GDM1 (cell line): ENCODE results near the gene TNFRSF4.
"Not testable (repeated sequence)": the region's sequence is repeated elsewhere in the genome, so short reads cannot be mapped to it uniquely, and the experiment has no call there.

ENCODE experiments used
- DNase-seq: peaks from one replicate; lab custom pipeline; 2025; lab: John Stamatoyannopoulos, UW

The TNFRSF4 gene

GRCh38 chr1:1182491-1183220, 31.3 kb downstream of the TNFRSF4 start:
- DNase-seq, result no peak

DNA sequence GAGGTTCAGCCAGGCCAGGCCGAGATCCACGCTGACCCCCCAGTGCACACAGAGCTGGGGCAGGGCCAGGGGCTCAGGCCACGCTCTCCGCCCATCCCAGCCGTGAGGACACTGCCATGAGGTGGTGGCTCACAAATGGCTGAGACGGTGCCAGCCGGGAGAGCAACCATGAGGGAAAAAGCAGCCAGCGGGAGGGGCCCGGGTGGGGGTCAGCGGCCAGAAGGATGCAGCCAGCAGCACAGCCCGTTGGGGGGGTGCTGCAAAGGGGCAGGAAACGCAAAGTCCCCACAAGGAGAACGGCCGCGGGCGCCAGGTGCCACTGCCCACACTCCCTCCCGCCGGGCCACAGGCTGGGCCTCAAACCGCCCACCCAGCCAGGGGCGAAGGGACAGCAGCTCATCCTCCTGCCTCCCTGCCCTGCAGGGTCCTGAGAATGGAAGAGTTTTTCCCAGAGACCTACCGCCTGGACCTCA, 32.0 kb downstream of the TNFRSF4 start:
- no peak for DNase-seq

DNA sequence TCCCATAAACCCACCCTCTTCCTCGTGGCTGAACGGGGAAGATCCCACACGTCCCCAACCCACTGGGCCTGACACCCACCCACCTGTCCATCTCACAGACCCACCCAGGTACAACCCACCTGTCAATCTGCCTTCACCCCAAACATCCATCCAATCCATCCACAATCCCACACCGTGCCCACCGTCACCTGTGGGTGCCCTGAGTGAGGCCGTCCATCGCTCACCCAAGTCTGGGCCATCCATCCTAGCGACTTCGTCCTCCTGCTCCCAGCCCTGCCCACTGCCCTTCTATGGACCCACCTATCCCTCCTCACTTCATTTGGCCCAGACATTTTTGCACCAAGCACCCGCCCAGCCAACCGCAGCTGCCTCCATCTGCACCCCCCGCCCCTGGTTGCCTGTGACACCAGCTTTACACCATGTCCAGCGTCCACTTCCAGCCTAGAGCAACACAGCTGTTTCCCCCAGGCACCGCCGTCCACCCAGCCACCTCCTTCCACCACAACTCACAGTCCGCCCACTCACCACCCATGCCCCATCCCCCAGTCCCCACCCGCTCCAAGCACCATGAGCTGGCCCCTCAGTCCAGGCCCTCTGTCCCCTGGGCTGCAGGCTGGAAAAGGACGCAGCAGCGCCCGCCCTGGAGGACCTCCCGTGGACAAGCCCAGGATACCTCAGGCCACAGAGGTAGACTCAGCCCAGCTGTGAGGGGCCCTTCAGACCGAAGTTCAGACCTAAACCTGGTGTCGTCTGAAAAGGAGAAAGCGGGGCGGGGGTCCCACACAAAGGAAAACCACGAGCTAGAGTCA, 32.6 kb downstream of the TNFRSF4 start:
- DNase-seq, result no peak

GRCh38 chr1:1179983-1180861, 33.7 kb downstream of the TNFRSF4 start:
- DNase-seq, result no peak

DNA sequence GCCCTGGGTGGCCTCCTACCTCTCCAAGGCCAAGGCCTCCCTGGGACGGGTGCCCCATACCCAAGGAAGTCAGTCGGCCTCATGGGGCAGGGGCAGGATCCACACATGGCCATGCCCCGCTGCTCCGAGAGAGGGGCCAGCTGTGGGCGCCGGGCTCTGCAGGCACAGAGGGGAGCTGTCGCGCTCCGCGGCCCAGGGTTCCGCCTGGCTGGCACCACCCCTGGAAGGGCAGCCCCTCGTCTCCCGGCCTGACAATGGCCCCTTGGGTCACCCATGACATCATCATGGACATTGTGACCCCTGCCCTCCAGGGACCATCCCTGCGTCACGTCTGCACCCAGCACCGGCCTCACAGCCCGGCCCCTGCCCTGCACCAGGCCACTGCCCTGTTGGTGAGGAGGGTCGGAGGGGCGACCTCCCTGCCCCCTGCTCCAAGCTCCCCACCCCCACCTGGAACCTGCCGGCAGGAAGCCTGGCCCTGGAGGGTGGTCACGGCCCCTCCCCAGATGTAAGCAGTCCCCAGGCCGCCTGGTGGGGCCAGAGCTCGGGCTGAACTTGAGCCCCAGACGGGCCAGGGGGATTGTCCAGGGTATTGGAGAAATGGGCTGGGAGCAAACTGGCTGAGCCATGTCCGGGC, 34.5 kb downstream of the TNFRSF4 start:
- no peak for DNase-seq

DNA sequence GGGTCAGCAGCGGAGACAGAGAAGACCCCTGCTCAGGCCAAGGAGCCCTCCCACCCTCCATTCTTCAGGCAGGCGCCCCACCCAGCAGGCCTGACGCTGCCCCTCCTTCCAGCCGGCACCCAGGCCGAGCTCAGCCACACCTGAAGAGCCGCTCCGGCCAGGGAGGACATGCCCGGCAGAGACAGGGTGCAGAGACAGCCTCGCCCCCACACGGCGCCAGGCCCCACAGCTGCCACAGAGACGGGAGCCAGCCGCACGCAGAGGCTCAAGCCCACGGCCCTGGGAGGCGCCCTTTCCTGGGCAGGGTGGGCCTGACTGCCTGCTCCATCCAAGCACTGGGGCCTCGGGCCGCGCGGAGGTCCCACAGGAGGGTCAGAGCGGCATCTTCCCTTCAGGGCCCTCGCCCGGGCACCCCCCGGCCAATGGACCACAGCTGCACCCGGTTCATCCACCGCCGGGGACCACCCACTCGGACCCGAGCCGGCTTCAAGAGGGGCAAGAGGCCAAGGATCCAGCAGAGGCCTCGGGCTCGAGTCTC, 35.1 kb downstream of the TNFRSF4 start:
- no peak for DNase-seq

GRCh38 chr1:1177452-1178206, 36.3 kb downstream of the TNFRSF4 start:
- no peak for DNase-seq

DNA sequence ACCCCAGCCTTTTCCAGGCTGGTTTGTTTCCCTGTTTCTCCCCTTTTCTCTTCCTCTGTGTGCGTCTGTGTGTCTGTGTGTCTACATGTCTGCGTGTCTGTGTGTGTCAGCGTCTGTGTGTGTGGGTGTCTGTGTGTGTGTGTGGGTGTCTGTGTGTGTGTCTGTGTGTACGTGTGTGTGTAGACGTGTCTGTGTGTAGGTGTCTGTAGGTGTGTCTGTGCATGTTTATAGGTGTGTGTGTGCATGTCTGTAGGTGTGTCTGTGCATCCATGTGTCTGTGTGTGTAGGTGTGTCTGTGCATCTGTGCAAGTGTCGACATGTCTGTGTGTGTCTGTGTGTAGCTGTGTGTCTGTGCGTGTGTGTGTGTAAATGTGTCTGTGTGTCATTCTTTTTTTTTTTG, 37.0 kb downstream of the TNFRSF4 start:
- no peak for DNase-seq

GRCh38 chr1:1176063-1176761, 37.7 kb downstream of the TNFRSF4 start:
- DNase-seq, result not testable (repeated sequence)

DNA sequence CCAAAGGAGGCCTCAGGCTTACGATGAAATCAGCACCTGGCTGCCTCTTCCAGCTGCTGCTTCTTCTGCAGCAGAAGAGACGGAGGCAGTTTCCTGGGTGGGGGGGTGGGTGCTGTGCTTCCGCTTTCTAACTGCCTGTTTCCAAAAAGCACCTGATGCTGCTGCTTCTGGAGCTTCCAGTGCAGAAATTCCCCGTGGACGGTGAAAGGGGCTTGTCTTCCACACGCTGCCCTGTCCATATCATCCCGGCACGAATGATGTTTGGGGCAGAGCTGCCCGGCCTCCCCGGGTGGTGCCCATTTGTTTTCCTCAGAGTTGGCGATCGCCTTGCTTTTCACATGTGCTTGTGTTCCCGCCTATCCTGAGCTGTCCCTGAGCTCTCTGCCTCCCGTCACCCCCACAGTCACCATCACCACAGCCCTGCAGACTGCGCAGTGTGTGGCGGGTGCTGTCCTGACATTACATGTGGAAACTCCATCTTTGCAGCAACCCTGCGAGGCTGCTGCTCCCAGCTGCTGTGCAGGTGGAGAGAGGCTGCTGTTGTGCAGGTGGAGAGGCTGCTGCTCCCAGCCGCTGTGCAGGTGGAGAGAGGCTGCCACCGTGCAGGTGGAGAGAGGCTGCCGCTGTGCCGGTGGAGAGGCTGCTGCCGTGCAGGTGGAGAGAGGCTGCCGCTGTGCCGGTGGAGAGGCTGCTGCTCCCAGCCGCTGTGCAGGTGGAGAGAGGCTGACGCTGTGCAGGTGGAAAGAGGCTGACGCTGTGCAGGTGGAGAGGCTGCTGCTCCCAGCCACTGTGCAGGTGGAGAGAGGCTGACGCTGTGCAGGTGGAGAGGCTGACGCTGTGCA, 38.5 kb downstream of the TNFRSF4 start:
- DNase-seq, result no peak

DNA sequence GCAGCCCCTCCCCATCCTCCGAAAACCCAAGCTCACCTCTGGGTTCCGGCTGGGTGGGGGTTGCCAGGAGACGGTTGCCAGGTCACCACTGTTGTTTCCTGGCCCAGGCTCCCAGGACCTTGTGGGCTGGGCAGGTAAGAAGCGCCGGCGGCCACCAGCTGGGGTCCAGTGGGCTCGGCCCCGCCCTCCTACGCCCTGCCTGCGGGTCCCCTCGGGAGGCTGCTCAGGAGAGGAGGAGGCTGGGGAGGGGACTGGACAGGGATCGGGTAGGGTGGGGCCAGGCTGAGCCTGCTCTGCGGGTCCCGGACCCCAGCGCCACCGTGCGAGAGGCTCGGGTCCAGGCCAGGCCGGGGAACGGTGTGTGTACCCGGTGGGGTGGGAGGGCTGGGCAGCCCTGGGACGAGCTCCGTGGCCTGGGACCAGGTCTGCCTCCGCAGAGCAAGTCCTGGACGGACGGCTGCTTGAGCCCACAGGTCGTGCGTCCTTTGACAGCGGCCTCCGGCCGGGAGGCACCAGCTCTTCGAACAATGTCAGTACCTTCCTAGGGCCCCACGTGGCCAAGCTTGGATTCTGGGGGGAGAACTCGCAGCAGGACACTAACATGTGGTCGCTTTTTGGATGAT, 40.0 kb downstream of the TNFRSF4 start, which contains the start of gene TTLL10:
Gene TTLL10 (plus strand): TSS at position 88 of the 623 bp plus-strand sequence. CDS start 5,336 bp downstream, outside the sequence.
- DNase-seq, result no peak

GRCh38 chr1:1173061-1173792, 40.7 kb downstream of the TNFRSF4 start:
- DNase-seq, result no peak

DNA sequence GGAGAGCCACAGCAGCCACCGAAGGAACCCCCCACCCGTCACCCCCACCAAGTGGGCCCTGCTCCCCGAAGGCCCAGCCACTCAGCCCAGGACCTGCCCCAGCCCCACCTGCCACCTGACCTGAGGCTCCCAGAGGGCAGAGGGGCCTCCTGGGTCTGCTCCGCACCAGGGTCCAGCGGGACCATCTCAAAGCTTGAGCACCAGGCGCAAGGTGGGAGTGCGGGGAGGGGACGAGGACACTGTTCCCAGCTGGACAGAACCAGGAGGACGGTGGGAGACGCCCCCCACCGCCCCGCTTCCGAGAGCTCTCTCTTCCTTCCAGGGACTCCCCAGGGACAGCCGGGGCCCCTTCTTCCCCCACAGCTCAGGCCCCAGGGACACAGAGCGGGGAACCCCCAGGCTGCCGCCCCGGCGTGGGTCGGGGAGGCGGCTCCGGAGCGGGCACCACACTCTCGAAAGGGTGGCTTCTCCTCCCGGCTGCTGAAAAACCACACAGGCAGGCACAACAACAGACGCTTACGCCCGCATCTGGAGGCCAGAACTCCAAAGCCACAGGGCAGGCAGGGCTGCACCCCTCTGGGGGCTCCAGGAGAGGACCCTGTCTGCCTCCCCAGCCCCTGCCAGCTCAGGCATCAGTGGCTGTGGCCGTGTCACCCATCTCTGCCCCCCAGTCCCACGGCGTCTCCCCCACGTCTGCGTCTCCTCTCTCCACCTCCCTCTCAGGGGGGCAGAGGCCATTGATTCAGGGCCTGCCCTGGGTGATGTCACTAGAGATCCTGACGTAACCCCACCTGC, 42.2 kb downstream of the TNFRSF4 start:
- no peak for DNase-seq

- no peak for DNase-seq
These were observed 42.8 kb downstream of the TNFRSF4 start for GRCh38 chr1:1171161-1171545.

DNA sequence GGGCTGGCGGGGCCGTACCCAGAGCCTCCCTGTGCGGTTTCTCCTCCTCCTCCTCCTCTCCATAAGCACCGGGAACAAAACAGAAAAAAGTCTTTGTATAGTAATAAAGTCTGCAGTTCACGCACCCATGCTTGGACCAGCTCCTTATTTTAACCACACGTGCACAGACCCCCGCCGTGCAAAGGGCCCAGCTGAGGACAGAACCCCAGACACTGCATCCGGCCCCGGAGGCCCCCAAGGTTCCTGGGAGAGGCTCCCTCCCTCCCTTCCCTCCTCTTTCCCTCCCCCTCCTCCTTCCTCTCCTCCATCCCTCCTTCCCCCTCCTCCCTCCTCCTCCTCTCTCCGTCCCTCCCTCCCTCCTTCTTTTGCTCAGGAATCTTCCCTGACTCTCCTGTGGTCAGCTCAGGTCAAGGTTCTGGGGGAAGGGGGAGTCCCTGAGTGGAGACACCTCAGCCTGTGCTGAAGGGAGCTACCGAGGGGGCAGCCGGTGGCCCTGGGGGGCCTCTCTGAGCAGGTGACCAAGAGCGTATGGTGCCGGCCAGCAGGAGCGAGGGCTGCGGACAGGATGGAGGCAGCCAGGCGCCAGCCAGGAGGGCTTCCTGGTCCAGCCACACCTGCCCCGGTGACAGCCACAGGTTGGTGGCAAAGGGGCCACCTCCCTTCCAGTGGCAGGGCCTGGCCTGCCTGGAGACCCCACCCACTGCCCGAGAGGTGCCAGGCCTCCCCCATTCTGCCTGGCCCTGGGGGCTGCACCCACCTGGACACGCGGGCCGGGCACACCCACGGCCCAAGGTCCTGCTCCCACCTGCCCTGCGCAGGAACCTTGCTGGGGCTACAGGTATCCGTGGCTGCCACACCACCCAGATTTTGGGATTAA, 43.5 kb downstream of the TNFRSF4 start:
- DNase-seq, result no peak
